HL-60 (cell line): Measurements from ENCODE around the gene MTO1.

Experiments used
- CTCF ChIP-seq: IDR thresholded peaks from one replicate; pipeline ENCODE4 v1.5.1; 2011; ENCODE audit warnings: low read length, control low read depth, inconsistent platforms; ENCODE audit not compliant: insufficient read depth
- POLR2AphosphoS5 ChIP-seq: IDR thresholded peaks from 2 replicates; pipeline ENCODE4 v1.6.1; 2012; ENCODE audit warnings: low read depth
- REST ChIP-seq: IDR thresholded peaks from 2 replicates; pipeline ENCODE4 v1.6.1; 2012; ENCODE audit warnings: low read depth; ENCODE audit not compliant: insufficient replicate concordance
- SPI1 ChIP-seq: IDR thresholded peaks from 2 replicates; pipeline ENCODE4 v1.6.1; 2012; ENCODE audit warnings: low read depth, mild to moderate bottlenecking, borderline replicate concordance

GRCh38 chr6:73476723-73477122 lies 15.2 kb downstream of the MTO1 start:
- TF ChIP-seq CTCF (no peak), POLR2AphosphoS5 (no peak), SPI1 (no peak), REST (no peak)
